Kidney (tissue), 14 donors: ENCODE data around the gene MCL1. TPM values are rescaled to one million over a fixed set of nuclear protein-coding genes. Genes with fewer than 3 reads are reported as not detected.
A peak's percentile ranks its signal among the peaks of the same experiment; 100 is the strongest.
"Not testable (repeated sequence)": the region's sequence is repeated elsewhere in the genome, so short reads cannot be mapped to it uniquely, and the experiment has no call there.

ENCODE experiments used
- DNase-seq, 5 donors: peaks; one replicate each; pipeline ENCODE4 v3.0.0-alpha.2; 2013 to 2020
- FAIRE-seq: peaks from 2 replicates; lab custom pipeline; 2012; peaks lifted over from hg19 to GRCh38; lab: Jason Lieb, UNC
- H3K27ac ChIP-seq, 2 donors: one replicate each; pipeline ENCODE4 v1.7.0; 2013; ENCODE audit warnings: low read depth in 2 of 2, low read length in 2 of 2, inconsistent platforms in 1 of 2
- H3K27me3 ChIP-seq: one replicate; pipeline ENCODE4 v1.7.1; 2013; ENCODE audit warnings: low read length, inconsistent platforms; ENCODE audit not compliant: control insufficient read depth, insufficient read depth
- H3K36me3 ChIP-seq, 3 donors: one replicate each; pipeline versions ENCODE4 v1.7.0 to v1.7.1; 2013; ENCODE audit warnings: low read length in 3 of 3, control low read depth in 1 of 3, inconsistent platforms in 1 of 3; ENCODE audit not compliant: insufficient read depth in 3 of 3, control insufficient read depth in 2 of 3
- H3K4me1 ChIP-seq, 3 donors: one replicate each; pipeline versions ENCODE4 v1.7.0 to v1.7.1; 2013; ENCODE audit warnings: low read length in 3 of 3, inconsistent platforms in 1 of 3, low read depth in 1 of 3; ENCODE audit not compliant: control insufficient read depth in 2 of 3, insufficient read depth in 2 of 3
- H3K4me3 ChIP-seq, 3 donors: one replicate each; pipeline versions ENCODE4 v1.7.0 to v1.8.1; 2013; ENCODE audit warnings: low read length in 3 of 3, control low read depth in 1 of 3, inconsistent platforms in 1 of 3
- H3K9ac ChIP-seq, 3 donors: one replicate each; pipeline versions ENCODE4 v1.7.0 to v1.7.1; 2013; ENCODE audit warnings: low read length in 3 of 3, control low read depth in 1 of 3, inconsistent platforms in 1 of 3
- H3K9me3 ChIP-seq, 3 donors: one replicate each; pipeline versions ENCODE4 v1.7.0 to v1.7.1; 2013; ENCODE audit warnings: low read length in 3 of 3, control low read depth in 1 of 3, inconsistent platforms in 1 of 3; ENCODE audit not compliant: control insufficient read depth in 2 of 3, insufficient read depth in 1 of 3
- CTCF ChIP-seq: IDR thresholded peaks from 3 replicates; pipeline ENCODE4 v1.5.1; 2012; ENCODE audit warnings: mild to moderate bottlenecking, moderate library complexity, borderline replicate concordance; ENCODE audit not compliant: insufficient read depth; ENCODE audit errors: extremely low read depth
- intact Hi-C: fragments of 100-400 bp; cut with DNase I; formaldehyde crosslinking; loops from one replicate; pipeline ENCODE4 v1.11.1; 2022
- polyA plus RNA-seq: library from polyadenylated mRNA; stranded (reverse); fragments of 350-450 nt; fragmentation: Illumina TruSeq; extraction: RNeasy Lipid Tissue Mini Kit (QIAGEN cat#74804); gene quantifications from one replicate; pipeline ENCODE4 v1.2.3, GENCODE V29; 2014; ENCODE audit warnings: low read depth, low replicate concordance; ENCODE audit not compliant: insufficient read depth
- total RNA-seq: library from RNA; stranded (reverse); fragmentation: NEBNext Ultra II Directional; extraction: Animal tissue kit (Norgen Biotek cat#: 25700); gene quantifications from one replicate; pipeline ENCODE4 v1.2.1, GENCODE V29; 2021
- donor health status: control.
- donor health status: control.
- donor health status: control.
- donor health status: control.
- donor health status: control.
- donor health status: DM: yes; HTN: yes; CAD: no.
- donor health status: Normal renal cell carcinoma (clear cell type).

Gene MCL1
- total and polyA plus RNA-seq, 2 donors from 2014 or later: 79.5 to 253 TPM

GRCh38 chr1:150575072-150575489 lies 4.3 kb downstream of the MCL1 start:
- FAIRE-seq (no peak), DNase-seq (no peak)
- no peaks in the 10 kb centered on the region for H3K9me3 ChIP-seq
- H3K9ac ChIP-seq: peak overlapping the region in 2 of 3 donors; percentile 98 to 100
- H3K36me3 ChIP-seq: peaks cover 17 to 65% (median 36%) of the 10 kb centered on the region in 3 donors
- intact Hi-C loops: loop anchor here (10.0 kb wide), 1 partner anchor 50 kb away; the partner anchor contains the start of gene ENSA
- peaks cover 10 to 32% (median 14%) of the 10 kb centered on the region in 3 donors for H3K4me1 ChIP-seq
- peak overlapping the region; percentile 71 to 100 for H3K27ac ChIP-seq
- H3K4me3 ChIP-seq: peak overlapping the region in 2 of 3 donors; percentile 96 to 99
- no peaks in the 10 kb centered on the region for H3K27me3 ChIP-seq
- TF ChIP-seq CTCF: no peak

DNA sequence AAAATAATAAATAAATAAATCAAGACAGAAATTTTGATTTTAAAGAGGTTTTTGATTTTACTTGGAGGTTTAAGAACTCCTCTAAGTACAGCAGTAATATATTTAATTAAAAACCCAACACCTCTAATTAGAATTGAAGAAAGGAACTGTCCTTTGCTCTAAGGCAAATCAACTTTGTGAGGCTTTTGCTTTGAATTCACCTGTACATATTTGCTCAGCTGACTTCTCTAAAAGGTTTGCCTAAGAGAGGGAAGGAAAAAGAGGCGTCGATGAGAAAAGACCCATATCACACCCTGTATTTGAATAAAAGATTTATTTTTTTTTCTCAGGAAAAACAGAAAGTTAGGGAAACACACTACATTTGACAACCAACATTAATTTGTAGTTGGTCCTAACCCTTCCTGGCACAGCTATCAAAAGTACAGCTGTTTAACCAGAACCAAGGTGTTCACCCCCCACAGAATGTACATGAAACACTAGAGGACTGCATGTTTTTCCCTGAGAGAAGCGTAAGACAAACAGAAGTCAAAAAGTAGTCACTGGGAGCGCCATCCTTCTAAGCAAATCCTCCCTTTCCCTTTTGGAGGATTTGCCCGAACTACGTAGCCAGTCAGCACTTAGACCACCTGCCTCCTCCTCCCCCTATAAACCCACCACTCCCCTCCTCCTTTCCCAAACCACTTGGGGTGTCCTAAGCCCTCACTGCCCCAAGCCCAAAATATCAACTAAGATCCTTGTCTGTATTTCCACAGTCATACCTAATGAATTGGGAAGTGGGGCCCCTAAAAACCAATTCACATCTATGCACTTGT lies 4.9 kb downstream of the MCL1 start:
- H3K9ac ChIP-seq: peak overlapping the region in 2 of 3 donors; percentile 74 to 98
- TF ChIP-seq CTCF: no peak
- H3K9me3 ChIP-seq: no peaks in the 10 kb centered on the region
- peak overlapping the region; percentile 71 to 100 for H3K27ac ChIP-seq
- DNase-seq (no peak), FAIRE-seq (no peak)
- intact Hi-C loops: loop anchor here (10.0 kb wide), 1 partner anchor 50 kb away; the partner anchor contains the start of gene ENSA
- H3K27me3 ChIP-seq: no peaks in the 10 kb centered on the region
- H3K4me3 ChIP-seq: peak overlapping the region; percentile 11 to 99 (median 96)
- H3K36me3 ChIP-seq: peaks cover 17 to 65% (median 36%) of the 10 kb centered on the region in 3 donors
- peaks cover 7 to 32% (median 17%) of the 10 kb centered on the region in 3 donors for H3K4me1 ChIP-seq

DNA sequence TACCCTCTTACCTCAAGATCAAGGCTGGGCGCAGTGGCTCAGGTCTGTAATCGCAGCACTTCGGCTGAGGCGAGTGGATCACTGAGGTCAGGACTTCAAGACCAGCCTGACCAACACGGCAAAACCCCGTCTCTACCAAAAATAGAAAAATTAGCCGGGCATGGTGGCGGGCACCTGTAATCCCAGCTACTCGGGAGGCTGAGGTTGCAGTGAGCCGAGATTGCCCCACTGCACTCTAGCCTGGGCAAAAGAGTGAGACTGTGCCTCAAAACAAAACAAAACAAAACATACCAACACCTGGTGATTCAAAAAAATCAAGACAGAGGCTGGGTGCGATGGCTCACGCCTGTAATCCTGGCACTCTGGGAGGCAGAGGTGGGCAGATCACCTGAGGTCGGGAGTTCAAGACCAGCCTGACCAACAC lies 5.8 kb downstream of the MCL1 start:
- DNase-seq, FAIRE-seq, H3K9me3 ChIP-seq, H3K4me3 ChIP-seq, H3K27me3 ChIP-seq, H3K9ac ChIP-seq: not testable (repeated sequence)
- intact Hi-C loops: loop anchor here (10.0 kb wide), 1 partner anchor 51 kb away; the partner anchor contains the start of gene ENSA
- peak overlapping the region; percentile 1 to 65 for H3K27ac ChIP-seq
- H3K4me1 ChIP-seq: peaks cover 9 to 36% (median 22%) of the 10 kb centered on the region in 3 donors
- peaks cover 17 to 62% (median 36%) of the 10 kb centered on the region in 3 donors for H3K36me3 ChIP-seq
